Measurements from ENCODE around the gene ZBTB2. TPM values are rescaled to one million over a fixed set of nuclear protein-coding genes. Genes with fewer than 3 reads are reported as not detected.

ZBTB2 gene
- polyA plus RNA-seq, 1 of the 3 experiments (the other 2 are of a cell fraction) = 6.7 TPM

DNA sequence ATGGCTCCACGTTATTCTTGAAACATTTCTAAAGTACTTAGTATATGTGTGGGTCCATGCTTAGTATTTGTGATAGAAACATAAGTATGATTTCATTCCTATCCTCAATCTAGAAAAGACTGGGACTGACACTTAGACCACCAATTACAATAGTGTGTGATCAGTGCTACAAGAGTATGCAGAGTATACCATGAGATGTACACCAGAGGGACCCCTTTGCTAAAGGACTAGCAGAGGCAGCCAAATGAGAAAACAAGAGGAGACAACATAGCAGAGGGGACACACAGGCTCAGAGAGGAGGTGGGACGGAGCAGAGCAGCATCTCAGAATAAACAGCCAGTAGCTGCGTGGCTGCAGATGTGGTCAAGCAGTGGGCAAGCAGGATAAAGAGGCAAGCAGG is 39.5 kb upstream of the ZBTB2 start:
- no peak for DNase-seq
- no peak overlapping the region for H3K4me3 ChIP-seq (ENCODE audit: low read depth in 2 of 2, low read length in 1 of 2)

DNA sequence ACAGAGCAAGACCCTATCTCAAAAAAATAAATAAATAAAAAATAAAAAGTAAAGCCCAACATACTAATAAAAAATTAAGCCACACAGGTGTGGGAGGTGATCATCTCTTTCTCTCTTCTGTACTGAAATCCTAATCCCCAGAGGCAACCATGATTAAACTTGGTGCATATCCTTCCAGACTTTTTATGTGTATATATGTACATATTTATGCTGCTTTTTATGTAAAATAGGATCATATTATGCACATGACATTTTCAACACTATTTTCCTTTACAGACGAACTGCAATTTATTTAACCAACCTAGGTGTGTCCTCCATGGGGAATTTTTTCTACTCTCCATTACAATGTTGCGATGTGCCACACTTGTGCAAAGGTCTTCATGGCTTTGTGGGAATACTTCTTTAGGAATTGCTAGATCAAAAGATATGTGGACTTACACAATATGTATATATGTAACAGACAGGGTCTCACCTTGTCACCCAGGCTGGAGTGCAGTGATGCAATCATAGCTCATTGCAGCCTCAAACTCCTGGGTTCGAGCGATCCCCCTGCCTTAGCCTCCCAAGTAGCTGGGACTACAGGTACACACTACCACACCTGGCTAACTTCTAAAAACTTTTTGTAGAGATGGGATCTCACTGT is 36.9 kb upstream of the ZBTB2 start:
- TF ChIP-seq FOSL2 (IDR thresholded peaks at IDR 0.05; ENCODE audit: borderline replicate concordance, low read depth) = no peak
- no peak for TF ChIP-seq EZH2phosphoT487 (IDR thresholded peaks at IDR 0.05; ENCODE audit: borderline replicate concordance, low read depth)
- TF ChIP-seq EP300 (IDR thresholded peaks at IDR 0.05; ENCODE audit: borderline replicate concordance in 1 of 2, low read depth in 1 of 2, low read length in 1 of 2) = no peak
- no peak for TF ChIP-seq GABPA (IDR thresholded peaks at IDR 0.05; ENCODE audit: low read depth)
- TF ChIP-seq, protein P1, sequence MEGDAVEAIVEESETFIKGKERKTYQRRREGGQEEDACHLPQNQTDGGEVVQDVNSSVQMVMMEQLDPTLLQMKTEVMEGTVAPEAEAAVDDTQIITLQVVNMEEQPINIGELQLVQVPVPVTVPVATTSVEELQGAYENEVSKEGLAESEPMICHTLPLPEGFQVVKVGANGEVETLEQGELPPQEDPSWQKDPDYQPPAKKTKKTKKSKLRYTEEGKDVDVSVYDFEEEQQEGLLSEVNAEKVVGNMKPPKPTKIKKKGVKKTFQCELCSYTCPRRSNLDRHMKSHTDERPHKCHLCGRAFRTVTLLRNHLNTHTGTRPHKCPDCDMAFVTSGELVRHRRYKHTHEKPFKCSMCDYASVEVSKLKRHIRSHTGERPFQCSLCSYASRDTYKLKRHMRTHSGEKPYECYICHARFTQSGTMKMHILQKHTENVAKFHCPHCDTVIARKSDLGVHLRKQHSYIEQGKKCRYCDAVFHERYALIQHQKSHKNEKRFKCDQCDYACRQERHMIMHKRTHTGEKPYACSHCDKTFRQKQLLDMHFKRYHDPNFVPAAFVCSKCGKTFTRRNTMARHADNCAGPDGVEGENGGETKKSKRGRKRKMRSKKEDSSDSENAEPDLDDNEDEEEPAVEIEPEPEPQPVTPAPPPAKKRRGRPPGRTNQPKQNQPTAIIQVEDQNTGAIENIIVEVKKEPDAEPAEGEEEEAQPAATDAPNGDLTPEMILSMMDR (IDR thresholded peaks at IDR 0.05) = no peak
- TF ChIP-seq NFIC (IDR thresholded peaks at IDR 0.05; ENCODE audit: borderline replicate concordance) = no peak
- no peak for TF ChIP-seq RCOR1 (IDR thresholded peaks at IDR 0.05; ENCODE audit: low read length)
- no peak for TF ChIP-seq ELF1 (IDR thresholded peaks at IDR 0.05)
- TF ChIP-seq RAD21 (IDR thresholded peaks at IDR 0.05; ENCODE audit: low read length) = no peak
- TF ChIP-seq, protein P2, sequence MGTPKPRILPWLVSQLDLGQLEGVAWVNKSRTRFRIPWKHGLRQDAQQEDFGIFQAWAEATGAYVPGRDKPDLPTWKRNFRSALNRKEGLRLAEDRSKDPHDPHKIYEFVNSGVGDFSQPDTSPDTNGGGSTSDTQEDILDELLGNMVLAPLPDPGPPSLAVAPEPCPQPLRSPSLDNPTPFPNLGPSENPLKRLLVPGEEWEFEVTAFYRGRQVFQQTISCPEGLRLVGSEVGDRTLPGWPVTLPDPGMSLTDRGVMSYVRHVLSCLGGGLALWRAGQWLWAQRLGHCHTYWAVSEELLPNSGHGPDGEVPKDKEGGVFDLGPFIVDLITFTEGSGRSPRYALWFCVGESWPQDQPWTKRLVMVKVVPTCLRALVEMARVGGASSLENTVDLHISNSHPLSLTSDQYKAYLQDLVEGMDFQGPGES (IDR thresholded peaks at IDR 0.05; ENCODE audit: low read depth, low read length) = no peak
- TF ChIP-seq, protein P3, sequence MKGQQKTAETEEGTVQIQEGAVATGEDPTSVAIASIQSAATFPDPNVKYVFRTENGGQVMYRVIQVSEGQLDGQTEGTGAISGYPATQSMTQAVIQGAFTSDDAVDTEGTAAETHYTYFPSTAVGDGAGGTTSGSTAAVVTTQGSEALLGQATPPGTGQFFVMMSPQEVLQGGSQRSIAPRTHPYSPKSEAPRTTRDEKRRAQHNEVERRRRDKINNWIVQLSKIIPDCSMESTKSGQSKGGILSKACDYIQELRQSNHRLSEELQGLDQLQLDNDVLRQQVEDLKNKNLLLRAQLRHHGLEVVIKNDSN (IDR thresholded peaks at IDR 0.05; ENCODE audit: borderline replicate concordance, low read depth) = no peak
- no peak for TF ChIP-seq POLR2AphosphoS5 (IDR thresholded peaks at IDR 0.05; ENCODE audit: low read depth, low read length)
- TF ChIP-seq FOXJ3 (CRISPR knock-in tag; IDR thresholded peaks at IDR 0.05) = no peak
- no peak for TF ChIP-seq MXI1 (IDR thresholded peaks at IDR 0.05; ENCODE audit: low read depth, low read length)
- TF ChIP-seq FOXM1 (IDR thresholded peaks at IDR 0.05; ENCODE audit: low read depth) = no peak
- TF ChIP-seq NRF1 (IDR thresholded peaks at IDR 0.05; ENCODE audit: low read depth, low read length) = no peak
- TF ChIP-seq, protein P4, sequence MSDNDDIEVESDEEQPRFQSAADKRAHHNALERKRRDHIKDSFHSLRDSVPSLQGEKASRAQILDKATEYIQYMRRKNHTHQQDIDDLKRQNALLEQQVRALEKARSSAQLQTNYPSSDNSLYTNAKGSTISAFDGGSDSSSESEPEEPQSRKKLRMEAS (IDR thresholded peaks at IDR 0.05; ENCODE audit: low read depth) = no peak
- no peak for TF ChIP-seq SIN3A (IDR thresholded peaks at IDR 0.05; ENCODE audit: borderline replicate concordance, low read depth, low read length)
- 92% methylated on average over 2 of the region's 4 CpGs for WGBS (ENCODE audit: low lambda C conversion rate)

More for the DNA sequence above, 39.5 kb upstream of the ZBTB2 start:
- WGBS (ENCODE audit: low lambda C conversion rate) = 94% methylated on average over 3 of the region's 3 CpGs
- no peak overlapping the region for H3K9ac ChIP-seq
- H3K9me2 ChIP-seq = no peaks in the 10 kb centered on the region
- H4K20me1 ChIP-seq (ENCODE audit: insufficient read depth) = no peaks in the 10 kb centered on the region
- H3K9me3 ChIP-seq = no peaks in the 10 kb centered on the region
- no peaks in the 10 kb centered on the region for H3K27me3 ChIP-seq (ENCODE audit: insufficient read depth)
- ChIA-PET POLR2A (no interaction called here), CTCF (interaction anchor here (1.3 to 2.1 kb wide), 2 partner anchors 11 to 24 kb away, joined by 5 to 11 read pairs; no protein-coding TSS in a partner anchor)
- H3K79me2 ChIP-seq (ENCODE audit: insufficient read depth) = peaks cover 24% of the 10 kb centered on the region
- H3K4me2 ChIP-seq = no peak overlapping the region
- TF ChIP-seq, protein P1 (IDR thresholded peaks at IDR 0.05) = no peak
- no peak for TF ChIP-seq CHD2 (IDR thresholded peaks at IDR 0.05; ENCODE audit: low read length, partially characterized antibody)
- H3F3A ChIP-seq (replicated peaks; ENCODE audit: insufficient read depth) = peaks cover 3% of the 10 kb centered on the region
- no peak overlapping the region for H3K27ac ChIP-seq (ENCODE audit: low read depth in 2 of 2, low read length in 1 of 2)
- no peaks in the 10 kb centered on the region; a peak in 1 of 4 replicates for H3K4me1 ChIP-seq (ENCODE audit: control insufficient read depth in 1 of 2, insufficient read depth in 2 of 2, low read depth in 1 of 2, low read length in 1 of 2)
- H3K36me3 ChIP-seq (replicated peaks in 1 of 2; ENCODE audit: control insufficient read depth in 1 of 2, insufficient read depth in 2 of 2, low read length in 1 of 2) = peaks cover 42 to 58% of the 10 kb centered on the region in 2 experiments
- no peak overlapping the region for H2AFZ ChIP-seq (ENCODE audit: low read depth)

More for the DNA sequence above, 36.9 kb upstream of the ZBTB2 start:
- Histone ChIP-seq H3K9ac (no peak overlapping the region), H3K4me2 (no peak overlapping the region), H2AFZ (ENCODE audit: low read depth) (no peak overlapping the region), H3K79me2 (ENCODE audit: insufficient read depth) (peaks cover 8% of the 10 kb centered on the region; the same call in 1 of the 2 replicates), H3K4me1 (ENCODE audit: control insufficient read depth in 1 of 2, insufficient read depth in 2 of 2, low read depth in 1 of 2, low read length in 1 of 2) (no peaks in the 10 kb centered on the region), H4K20me1 (ENCODE audit: insufficient read depth) (no peaks in the 10 kb centered on the region), H3K27me3 (ENCODE audit: insufficient read depth) (no peaks in the 10 kb centered on the region), H3K4me3 (ENCODE audit: low read depth in 2 of 2, low read length in 1 of 2) (no peak overlapping the region), H3K9me3 (no peaks in the 10 kb centered on the region), H3K9me2 (no peaks in the 10 kb centered on the region), H3K36me3 (replicated peaks in 1 of 2; ENCODE audit: control insufficient read depth in 1 of 2, insufficient read depth in 2 of 2, low read length in 1 of 2) (peaks cover 47 to 64% of the 10 kb centered on the region in 2 experiments), H3F3A (replicated peaks; ENCODE audit: insufficient read depth) (peaks cover 10% of the 10 kb centered on the region), H3K27ac (ENCODE audit: low read depth in 2 of 2, low read length in 1 of 2) (no peak overlapping the region)
- DNase-seq = no peak
- CTCF ChIA-PET = interaction anchor here (1.5 kb wide), 1 partner anchor 42 kb away, joined by 3 read pairs; no protein-coding TSS in a partner anchor
- POLR2A ChIA-PET = no interaction called here

Data from SK-N-SH (cell line).